Caco-2 (cell line): Measurements from ENCODE around the gene ITGB4. TPM values are rescaled to one million over a fixed set of nuclear protein-coding genes. Genes with fewer than 3 reads are reported as not detected.

Experiments used
- BruUV-seq: library from RNA; stranded (reverse); fragments of 400-500 nt; replicated peaks from 2 replicates; lab custom pipeline; 2021; lab: Mats Ljungman, UMichigan
- CTCF ChIA-PET: fragments of 300-600 bp; sonication (Branson Sonifier 250); formaldehyde crosslinking; loops from one replicate; lab custom pipeline; 2022; ENCODE audit warnings: antibody characterized with exemption; lab: Charles Lee
- POLR2A ChIA-PET: fragments of 300-600 bp; sonication (Branson Sonifier 250); formaldehyde crosslinking; loops from one replicate; lab custom pipeline; 2022; ENCODE audit warnings: antibody characterized with exemption; lab: Charles Lee
- DNase-seq, 2 experiments: peaks; one replicate each; pipeline versions ENCODE4 v3.0.0 to v3.0.0-alpha.2; 2020 to 2022
- H3K27me3 ChIP-seq: replicated peaks from 2 replicates; pipeline ENCODE4 v1.6.0; 2011; ENCODE audit warnings: low read length; ENCODE audit not compliant: control insufficient read depth, insufficient read depth
- H3K36me3 ChIP-seq: 2 replicates; pipeline ENCODE4 v1.5.1; 2011; ENCODE audit warnings: low read length; ENCODE audit not compliant: control insufficient read depth, insufficient read depth
- H3K4me1 ChIP-seq: fragments of 250-450 bp; sonication (Bioruptor Pico); 2 replicates; pipeline ENCODE4 v1.5.1; 2020; ENCODE audit warnings: mild to moderate bottlenecking
- H3K4me3 ChIP-seq: 2 replicates; pipeline ENCODE4 v1.5.1; 2011; ENCODE audit warnings: low read depth, mild to moderate bottlenecking, control low read depth, low read length
- H3K9me3 ChIP-seq: fragments of 250-450 bp; sonication (Bioruptor Pico); 2 replicates; pipeline ENCODE4 v1.5.1; 2020; ENCODE audit warnings: mild to moderate bottlenecking, moderate library complexity
- H3K27ac Mint-ChIP-seq: one replicate; pipeline ENCODE4 v1.8.0; 2022; ENCODE audit warnings: mixed read lengths; ENCODE audit not compliant: unreplicated experiment
- H3K27me3 Mint-ChIP-seq: one replicate; pipeline ENCODE4 v1.8.0; 2022; ENCODE audit warnings: mixed read lengths; ENCODE audit not compliant: insufficient read depth, unreplicated experiment
- H3K36me3 Mint-ChIP-seq: one replicate; pipeline ENCODE4 v1.8.0; 2022; ENCODE audit warnings: mild to moderate bottlenecking, mixed read lengths; ENCODE audit not compliant: insufficient read depth, unreplicated experiment
- H3K4me1 Mint-ChIP-seq: one replicate; pipeline ENCODE4 v1.8.0; 2022; ENCODE audit warnings: low read depth, mixed read lengths; ENCODE audit not compliant: unreplicated experiment
- H3K4me3 Mint-ChIP-seq: one replicate; pipeline ENCODE4 v1.8.0; 2022; ENCODE audit warnings: mild to moderate bottlenecking, moderate library complexity, mixed read lengths; ENCODE audit not compliant: unreplicated experiment
- H3K9me3 Mint-ChIP-seq: one replicate; pipeline ENCODE4 v1.8.0; 2022; ENCODE audit warnings: mixed read lengths; ENCODE audit not compliant: unreplicated experiment
- CTCF ChIP-seq, 2 experiments: fragments of 200-600 bp in 1 of 2; IDR thresholded peaks; 1 replicate in 1 of 2; 2 replicates in 1 of 2; pipeline versions ENCODE4 v1.5.1 to v1.8.0; 2011 to 2022; ENCODE audit warnings: antibody characterized with exemption in 1 of 2, control low read depth in 1 of 2, inconsistent platforms in 1 of 2, low read depth in 1 of 2, low read length in 1 of 2, mild to moderate bottlenecking in 1 of 2, moderate library complexity in 1 of 2; ENCODE audit not compliant: insufficient read depth in 1 of 2, severe bottlenecking in 1 of 2, unreplicated experiment in 1 of 2
- intact Hi-C: fragments of 100-400 bp; cut with micrococcal nuclease; formaldehyde crosslinking; loops from one replicate; pipeline ENCODE4 v1.10.0; 2022; ENCODE audit not compliant: unreplicated experiment
- total RNA-seq: library from RNA; stranded (reverse); gene quantifications from 2 replicates; pipeline ENCODE4 v1.2.3, GENCODE V29; 2022

The ITGB4 gene
- total RNA-seq, 1 experiment from 2014 or later: 50.8 TPM

- Histone ChIP-seq H3K4me1 (peaks cover 7% of the 10 kb centered on the region; the same call in 1 of the 2 replicates), H3K36me3 (peaks cover 3% of the 10 kb centered on the region; the same call in 1 of the 2 replicates), H3K4me3 (no peak overlapping the region), H3K9me3 (no peaks in the 10 kb centered on the region), H3K27me3 (no peaks in the 10 kb centered on the region)
- BruUV-seq: no TSS peak
- H3K4me3 Mint-ChIP-seq: no peak overlapping the region
- intact Hi-C loops: no loop called here
- CTCF ChIA-PET: interaction anchor here (1.5 kb wide), 1 partner anchor 120 kb away, joined by 7 read pairs; the partner anchor contains the start of gene SMIM5
- no peak for TF ChIP-seq CTCF (IDR thresholded peaks at IDR 0.05; ENCODE audit: insufficient read depth in 1 of 2, low read depth in 1 of 2, low read length in 1 of 2, severe bottlenecking in 1 of 2, unreplicated experiment in 1 of 2)
- DNase-seq: no peak
- H3K36me3 Mint-ChIP-seq: peaks cover 34% of the 10 kb centered on the region
- H3K27ac Mint-ChIP-seq: no peak overlapping the region
- H3K4me1 Mint-ChIP-seq: peaks cover 7% of the 10 kb centered on the region
- H3K9me3 Mint-ChIP-seq: no peaks in the 10 kb centered on the region
- no peaks in the 10 kb centered on the region for H3K27me3 Mint-ChIP-seq
- POLR2A ChIA-PET: interaction anchor here (1.0 kb wide), 1 partner anchor 27 kb away, joined by 3 read pairs; no protein-coding TSS in a partner anchor
These were observed 31.7 kb downstream of the ITGB4 start for GRCh38 chr17:75752802-75753513.

- Mint-ChIP-seq H3K36me3 (peaks cover 32% of the 10 kb centered on the region), H3K4me1 (peaks cover 9% of the 10 kb centered on the region)
These were observed 32.5 kb downstream of the ITGB4 start for GRCh38 chr17:75753514-75754377.

More at GRCh38 chr17:75753514-75754377, 32.5 kb downstream of the ITGB4 start:
- H3K36me3 ChIP-seq: peaks cover 3% of the 10 kb centered on the region; the same call in 1 of the 2 replicates
- intact Hi-C loops: no loop called here
- no peak for TF ChIP-seq CTCF (IDR thresholded peaks at IDR 0.05; ENCODE audit: insufficient read depth in 1 of 2, low read depth in 1 of 2, low read length in 1 of 2, severe bottlenecking in 1 of 2, unreplicated experiment in 1 of 2)
- DNase-seq: no peak
- POLR2A ChIA-PET: interaction anchor here (1.0 kb wide), 1 partner anchor 26 kb away, joined by 3 read pairs; no protein-coding TSS in a partner anchor
- no peaks in the 10 kb centered on the region for H3K9me3 ChIP-seq
- BruUV-seq: no TSS peak
- no peaks in the 10 kb centered on the region for H3K27me3 Mint-ChIP-seq
- H3K27me3 ChIP-seq: no peaks in the 10 kb centered on the region
- no peak overlapping the region for H3K4me3 ChIP-seq
- CTCF ChIA-PET: interaction anchor here (0.6 to 1.5 kb wide), 2 partner anchors 48 to 121 kb away, joined by 4 to 7 read pairs; partner anchors contain the start of gene SMIM5
- H3K4me3 Mint-ChIP-seq: no peak overlapping the region
- H3K4me1 ChIP-seq: peaks cover 7% of the 10 kb centered on the region; the same call in 1 of the 2 replicates
- no peaks in the 10 kb centered on the region for H3K9me3 Mint-ChIP-seq
- no peak overlapping the region for H3K27ac Mint-ChIP-seq
